GM12878 (cell line): Measurements from ENCODE around the gene ANKRD53. TPM values are rescaled to one million over a fixed set of nuclear protein-coding genes. Genes with fewer than 3 reads are reported as not detected.
A peak's percentile ranks its signal among the peaks of the same experiment; 100 is the strongest.

ENCODE experiments used
- BMI1 ChIP-seq: fragments of 450-650 bp; IDR thresholded peaks from 2 replicates; pipeline ENCODE4 v1.6.1; 2016; ENCODE audit warnings: mild to moderate bottlenecking, moderate library complexity, borderline replicate concordance
- CREB1 ChIP-seq: IDR thresholded peaks from 2 replicates; pipeline ENCODE4 v1.6.1; 2012; ENCODE audit warnings: low read depth, mild to moderate bottlenecking, inconsistent platforms
- KAT2A ChIP-seq: conservative IDR thresholded peaks from 2 replicates; pipeline ENCODE4 v1.6.1; 2011; ENCODE audit warnings: low read depth, low read length; ENCODE audit not compliant: control insufficient read depth
- MEF2A ChIP-seq: IDR thresholded peaks from 2 replicates; pipeline ENCODE4 v1.6.1; 2011; ENCODE audit warnings: low read depth, mild to moderate bottlenecking, low read length, moderate library complexity; ENCODE audit not compliant: insufficient read depth
- MTA2 ChIP-seq: fragments of 450-650 bp; IDR thresholded peaks from 2 replicates; pipeline ENCODE4 v1.6.1; 2016; ENCODE audit warnings: low read depth, mild to moderate bottlenecking, moderate library complexity
- MTA3 ChIP-seq: IDR thresholded peaks from 2 replicates; pipeline ENCODE4 v1.6.1; 2012; ENCODE audit warnings: low read length, inconsistent platforms, borderline replicate concordance
- NFYA ChIP-seq: IDR thresholded peaks from 2 replicates; pipeline ENCODE4 v1.6.1; 2011; ENCODE audit warnings: low read depth, mild to moderate bottlenecking, low read length, improper control_type of control experiment, borderline replicate concordance
- NFYB ChIP-seq: IDR thresholded peaks from 2 replicates; pipeline ENCODE4 v1.6.1; 2011; ENCODE audit warnings: low read depth, mild to moderate bottlenecking, low read length, improper control_type of control experiment, moderate library complexity; ENCODE audit not compliant: insufficient read depth
- NR2C1 ChIP-seq: fragments of 450-650 bp; IDR thresholded peaks from 2 replicates; pipeline ENCODE4 v1.6.1; 2017; ENCODE audit warnings: antibody characterized with exemption, mild to moderate bottlenecking, moderate library complexity
- PML ChIP-seq: IDR thresholded peaks from 2 replicates; pipeline ENCODE4 v1.6.1; 2012; ENCODE audit warnings: low read length, inconsistent platforms
- POLR2AphosphoS5 ChIP-seq: IDR thresholded peaks from 2 replicates; pipeline ENCODE4 v1.6.1; 2011; ENCODE audit warnings: mild to moderate bottlenecking, low read length, inconsistent platforms
- RAD51 ChIP-seq: fragments of 450-650 bp; IDR thresholded peaks from 2 replicates; pipeline ENCODE4 v1.6.1; 2016; ENCODE audit warnings: moderate library complexity, mild to moderate bottlenecking, inconsistent platforms
- RCOR1 ChIP-seq: conservative IDR thresholded peaks from 2 replicates; pipeline ENCODE4 v1.6.1; 2012; ENCODE audit warnings: low read depth, low read length, improper control_type of control experiment
- RELA ChIP-seq: fragments of 450-650 bp; IDR thresholded peaks from 2 replicates; pipeline ENCODE4 v1.8.0; 2014; ENCODE audit warnings: borderline replicate concordance; ENCODE audit not compliant: partially characterized antibody
- SMARCA5 ChIP-seq: fragments of 450-650 bp; IDR thresholded peaks from 2 replicates; pipeline ENCODE4 v1.6.1; 2017; ENCODE audit warnings: mild to moderate bottlenecking
- SMC3 ChIP-seq: IDR thresholded peaks from 2 replicates; pipeline ENCODE4 v1.6.1; 2011; ENCODE audit warnings: low read length, improper control_type of control experiment, borderline replicate concordance
- SUPT20H ChIP-seq: IDR thresholded peaks from 2 replicates; pipeline ENCODE4 v1.6.1; 2011; ENCODE audit warnings: low read depth, mild to moderate bottlenecking, low read length, moderate library complexity, borderline replicate concordance; ENCODE audit not compliant: control insufficient read depth
- SUZ12 ChIP-seq: fragments of 200-600 bp; sonication (generic); IDR thresholded peaks from one replicate; pipeline ENCODE4 v1.6.1; 2018; ENCODE audit warnings: antibody characterized with exemption, mild to moderate bottlenecking; ENCODE audit not compliant: unreplicated experiment
- ZNF24 ChIP-seq: fragments of 450-650 bp; IDR thresholded peaks from 2 replicates; pipeline ENCODE4 v1.6.1; 2017; ENCODE audit warnings: antibody characterized with exemption, mild to moderate bottlenecking
- ZNF384 ChIP-seq: IDR thresholded peaks from 2 replicates; pipeline ENCODE4 v1.6.1; 2012; ENCODE audit warnings: low read depth, mild to moderate bottlenecking, low read length, improper control_type of control experiment, borderline replicate concordance
- polyA plus RNA-seq, 11 experiments: library from polyadenylated mRNA; depleted of rRNA in 4 of 11; unstranded in 6 of 11; stranded (reverse) in 5 of 11; fragments of >200 nt; fragmentation: Nextera tagmentation in 4 of 11; fragmentation: Illumina TruSeq in 1 of 11; extraction: Ambion mirVana in 4 of 11; extraction: Trizol in 1 of 11; gene quantifications; 1 replicate in 1 of 11; 2 replicates in 10 of 11; pipeline versions ENCODE4 v1.2.1 to v1.2.3, GENCODE V29; 2011 to 2016; ENCODE audit warnings: inconsistent platforms in 2 of 11, missing spikeins in 2 of 11, low read depth in 1 of 11
- total RNA-seq, 4 experiments: library from RNA; depleted of rRNA in 3 of 4; stranded (reverse); fragments of >200 nt in 3 of 4; fragmentation: Illumina TruSeq in 1 of 4; extraction: Trizol in 1 of 4; gene quantifications; 2 replicates each; pipeline versions ENCODE4 v1.2.1 to v1.2.3, GENCODE V29; 2013 to 2021
- TF ChIP-seq, protein P1 (sequence below): IDR thresholded peaks from 2 replicates; pipeline ENCODE4 v1.6.1; 2012; ENCODE audit warnings: mild to moderate bottlenecking, low read depth, low read length
- TF ChIP-seq, protein P2 (sequence below): fragments of 450-650 bp; IDR thresholded peaks from 2 replicates; pipeline ENCODE4 v1.6.1; 2016; ENCODE audit warnings: mild to moderate bottlenecking, moderate library complexity, borderline replicate concordance

The ANKRD53 gene
- total and polyA plus RNA-seq, 10 of the 15 experiments (the other 5 are each of a cell fraction or from before 2014, with no cell fraction given): 0.04 TPM; not detected in 8

DNA sequence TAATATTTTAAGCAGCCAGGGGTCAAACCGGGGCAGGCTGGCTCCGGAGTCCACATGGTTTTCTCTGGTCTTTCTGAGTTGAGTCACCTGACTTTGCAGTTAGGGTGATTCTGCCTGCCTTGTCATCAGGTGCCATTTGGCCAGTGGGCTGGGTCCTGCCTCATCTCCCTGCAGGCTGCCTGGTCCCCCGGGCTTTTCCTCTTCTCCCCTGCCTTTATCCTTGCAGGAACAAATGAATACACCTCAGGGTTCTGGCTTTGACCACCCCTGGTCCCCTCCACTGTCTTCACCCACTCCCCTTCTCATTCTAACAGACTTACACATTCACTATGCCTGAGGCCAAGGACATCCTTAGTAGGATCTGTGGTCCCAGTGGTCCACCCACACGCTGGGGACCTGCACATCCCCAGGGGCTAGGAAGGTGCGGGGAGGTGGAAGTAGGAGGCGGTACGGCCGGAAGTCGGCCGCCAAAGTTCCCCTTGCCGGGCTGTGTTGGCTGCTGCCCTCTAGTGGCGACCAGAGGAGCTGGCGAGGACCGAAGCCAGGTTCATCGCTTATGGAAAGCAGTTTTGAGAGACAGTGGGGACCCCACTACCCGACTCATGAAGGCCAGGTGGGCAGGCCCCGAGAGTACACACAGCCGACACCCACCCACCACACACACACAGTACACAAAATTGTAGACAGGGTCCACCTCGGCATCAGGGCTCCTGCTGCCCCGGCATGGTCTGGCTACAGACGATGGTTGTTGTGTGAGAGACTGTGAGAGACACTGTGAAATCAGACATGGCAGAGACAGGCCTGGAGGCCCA lies 22.6 kb downstream of the ANKRD53 start (continued):
- TF ChIP-seq SUZ12 (no peak), KAT2A (no peak), PML (no peak), SMARCA5 (peak; percentile 72; the same call in 1 of the 2 replicates), RELA (peak; percentile 70), RAD51 (no peak; the same call in 1 of the 2 replicates), SUPT20H (no peak), MEF2A (no peak), ZNF384 (no peak), NR2C1 (no peak), NFYA (no peak), MTA2 (no peak), MTA3 (no peak), RCOR1 (no peak), NFYB (no peak), POLR2AphosphoS5 (peak; percentile 51; the same call in 1 of the 2 replicates), SMC3 (peak; percentile 52; the same call in 1 of the 2 replicates), CREB1 (no peak), ZNF24 (no peak), BMI1 (no peak)
- TF ChIP-seq, protein P1, sequence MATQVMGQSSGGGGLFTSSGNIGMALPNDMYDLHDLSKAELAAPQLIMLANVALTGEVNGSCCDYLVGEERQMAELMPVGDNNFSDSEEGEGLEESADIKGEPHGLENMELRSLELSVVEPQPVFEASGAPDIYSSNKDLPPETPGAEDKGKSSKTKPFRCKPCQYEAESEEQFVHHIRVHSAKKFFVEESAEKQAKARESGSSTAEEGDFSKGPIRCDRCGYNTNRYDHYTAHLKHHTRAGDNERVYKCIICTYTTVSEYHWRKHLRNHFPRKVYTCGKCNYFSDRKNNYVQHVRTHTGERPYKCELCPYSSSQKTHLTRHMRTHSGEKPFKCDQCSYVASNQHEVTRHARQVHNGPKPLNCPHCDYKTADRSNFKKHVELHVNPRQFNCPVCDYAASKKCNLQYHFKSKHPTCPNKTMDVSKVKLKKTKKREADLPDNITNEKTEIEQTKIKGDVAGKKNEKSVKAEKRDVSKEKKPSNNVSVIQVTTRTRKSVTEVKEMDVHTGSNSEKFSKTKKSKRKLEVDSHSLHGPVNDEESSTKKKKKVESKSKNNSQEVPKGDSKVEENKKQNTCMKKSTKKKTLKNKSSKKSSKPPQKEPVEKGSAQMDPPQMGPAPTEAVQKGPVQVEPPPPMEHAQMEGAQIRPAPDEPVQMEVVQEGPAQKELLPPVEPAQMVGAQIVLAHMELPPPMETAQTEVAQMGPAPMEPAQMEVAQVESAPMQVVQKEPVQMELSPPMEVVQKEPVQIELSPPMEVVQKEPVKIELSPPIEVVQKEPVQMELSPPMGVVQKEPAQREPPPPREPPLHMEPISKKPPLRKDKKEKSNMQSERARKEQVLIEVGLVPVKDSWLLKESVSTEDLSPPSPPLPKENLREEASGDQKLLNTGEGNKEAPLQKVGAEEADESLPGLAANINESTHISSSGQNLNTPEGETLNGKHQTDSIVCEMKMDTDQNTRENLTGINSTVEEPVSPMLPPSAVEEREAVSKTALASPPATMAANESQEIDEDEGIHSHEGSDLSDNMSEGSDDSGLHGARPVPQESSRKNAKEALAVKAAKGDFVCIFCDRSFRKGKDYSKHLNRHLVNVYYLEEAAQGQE: no peak
- TF ChIP-seq, protein P2, sequence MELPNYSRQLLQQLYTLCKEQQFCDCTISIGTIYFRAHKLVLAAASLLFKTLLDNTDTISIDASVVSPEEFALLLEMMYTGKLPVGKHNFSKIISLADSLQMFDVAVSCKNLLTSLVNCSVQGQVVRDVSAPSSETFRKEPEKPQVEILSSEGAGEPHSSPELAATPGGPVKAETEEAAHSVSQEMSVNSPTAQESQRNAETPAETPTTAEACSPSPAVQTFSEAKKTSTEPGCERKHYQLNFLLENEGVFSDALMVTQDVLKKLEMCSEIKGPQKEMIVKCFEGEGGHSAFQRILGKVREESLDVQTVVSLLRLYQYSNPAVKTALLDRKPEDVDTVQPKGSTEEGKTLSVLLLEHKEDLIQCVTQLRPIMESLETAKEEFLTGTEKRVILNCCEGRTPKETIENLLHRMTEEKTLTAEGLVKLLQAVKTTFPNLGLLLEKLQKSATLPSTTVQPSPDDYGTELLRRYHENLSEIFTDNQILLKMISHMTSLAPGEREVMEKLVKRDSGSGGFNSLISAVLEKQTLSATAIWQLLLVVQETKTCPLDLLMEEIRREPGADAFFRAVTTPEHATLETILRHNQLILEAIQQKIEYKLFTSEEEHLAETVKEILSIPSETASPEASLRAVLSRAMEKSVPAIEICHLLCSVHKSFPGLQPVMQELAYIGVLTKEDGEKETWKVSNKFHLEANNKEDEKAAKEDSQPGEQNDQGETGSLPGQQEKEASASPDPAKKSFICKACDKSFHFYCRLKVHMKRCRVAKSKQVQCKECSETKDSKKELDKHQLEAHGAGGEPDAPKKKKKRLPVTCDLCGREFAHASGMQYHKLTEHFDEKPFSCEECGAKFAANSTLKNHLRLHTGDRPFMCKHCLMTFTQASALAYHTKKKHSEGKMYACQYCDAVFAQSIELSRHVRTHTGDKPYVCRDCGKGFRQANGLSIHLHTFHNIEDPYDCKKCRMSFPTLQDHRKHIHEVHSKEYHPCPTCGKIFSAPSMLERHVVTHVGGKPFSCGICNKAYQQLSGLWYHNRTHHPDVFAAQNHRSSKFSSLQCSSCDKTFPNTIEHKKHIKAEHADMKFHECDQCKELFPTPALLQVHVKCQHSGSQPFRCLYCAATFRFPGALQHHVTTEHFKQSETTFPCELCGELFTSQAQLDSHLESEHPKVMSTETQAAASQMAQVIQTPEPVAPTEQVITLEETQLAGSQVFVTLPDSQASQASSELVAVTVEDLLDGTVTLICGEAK: peak; percentile 71
